Spinal cord (tissue), 10 donors: Measurements from ENCODE around the gene TMEM51. TPM values are rescaled to one million over a fixed set of nuclear protein-coding genes. Genes with fewer than 3 reads are reported as not detected.
A peak's percentile ranks its signal among the peaks of the same experiment; 100 is the strongest.

ENCODE experiments used
- DNase-seq, 6 donors: peaks; one replicate each; pipeline versions ENCODE4 v3.0.0 to v3.0.0-alpha.2; 2013 to 2015; ENCODE audit warnings: low spot score in 6 of 6, low read depth in 4 of 6
- H3K27ac ChIP-seq: one replicate; pipeline ENCODE4 v1.5.1; 2013; ENCODE audit warnings: low read depth, low read length, control low read depth
- H3K27me3 ChIP-seq: one replicate; pipeline ENCODE4 v1.6.1; 2013; ENCODE audit warnings: low read length; ENCODE audit not compliant: control insufficient read depth, insufficient read depth
- H3K36me3 ChIP-seq: one replicate; pipeline ENCODE4 v1.6.1; 2013; ENCODE audit warnings: low read length; ENCODE audit not compliant: control insufficient read depth, insufficient read depth
- H3K4me1 ChIP-seq: one replicate; pipeline ENCODE4 v1.6.1; 2013; ENCODE audit warnings: low read length; ENCODE audit not compliant: control insufficient read depth, insufficient read depth
- H3K4me3 ChIP-seq: one replicate; pipeline ENCODE4 v1.5.1; 2013; ENCODE audit warnings: low read depth, low read length, control low read depth
- H3K9me3 ChIP-seq: one replicate; pipeline ENCODE4 v1.6.1; 2013; ENCODE audit warnings: low read length; ENCODE audit not compliant: control insufficient read depth, insufficient read depth
- WGBS: methylation state at CpG from one replicate; pipeline ENCODE4 v1.1.5; 2013; ENCODE audit warnings: missing lambda C conversion rate; ENCODE audit not compliant: insufficient coverage; 5-methylcytosine and 5-hydroxymethylcytosine counted together
- long read RNA-seq, 4 donors: transcript quantifications; one replicate each; lab custom pipeline, GENCODE V29; 2026
- polyA plus RNA-seq, 2 donors: library from polyadenylated mRNA; unstranded; fragments of 120-200 nt; gene quantifications; one replicate each; pipeline ENCODE4 v1.2.1, GENCODE V29; 2013; ENCODE audit not compliant: insufficient read length in 2 of 2
- total RNA-seq, 2 donors: library from RNA; depleted of rRNA in 1 of 2; stranded (reverse); fragments of 120-200 nt in 1 of 2; fragments of >200 nt in 1 of 2; gene quantifications; one replicate each; pipeline versions ENCODE4 v1.2.3 to v1.2.4, GENCODE V29; 2013 to 2014
- donor health status: healthy.

Gene TMEM51
- 10 to 100 TPM in 1 of 2 donors, 1 to 10 TPM in 1; 3.9 to 14.4 TPM for total RNA-seq
- 10 to 100 TPM; 11.3 to 12.8 TPM for polyA plus RNA-seq
- long read RNA-seq, donor 1, transcript TMEM51-203 (3 exons, 1,842 nt): major isoform, 5 of 6 reads
- long read RNA-seq, donor 1, partial matches to known transcripts: 0 of 6 reads
- long read RNA-seq, donor 1, other reads (novel, unspliced or antisense): 0 of 6 reads
- long read RNA-seq, donor 2, partial matches to known transcripts: 0 of 3 reads
- long read RNA-seq, donor 2, other reads (novel, unspliced or antisense): 0 of 3 reads
- long read RNA-seq, donor 3, partial matches to known transcripts: 0 of 4 reads
- long read RNA-seq, donor 3, other reads (novel, unspliced or antisense): 0 of 4 reads
- long read RNA-seq, donor 4, partial matches to known transcripts: 5 of 11 reads
- long read RNA-seq, donor 4, other reads (novel, unspliced or antisense): 0 of 11 reads

GRCh38 chr1:15153184-15153841 is at the start of gene TMEM51:
TMEM51 (plus strand) TSS chr1:15153747; CDS start chr1:15215088, 61,341 bp downstream.
- no peaks in the 10 kb centered on the region for H3K9me3 ChIP-seq
- H3K36me3 ChIP-seq: no peaks in the 10 kb centered on the region
- peak within 1 kb of the TSS; percentile 51 for H3K4me3 ChIP-seq
- DNase-seq: peak in 4 of 6 donors; percentile 43 to 87 (median 68)
- WGBS: 1% methylated on average over 42 of the region's 56 CpGs
- H3K4me1 ChIP-seq: peaks cover 36% of the 10 kb centered on the region
- peak within 1 kb of the TSS; percentile 84 for H3K27ac ChIP-seq
- H3K27me3 ChIP-seq: peaks cover 11% of the 10 kb centered on the region

GRCh38 chr1:15103906-15104305 is 49.6 kb upstream of the TMEM51 start:
- H3K4me1 ChIP-seq: peaks cover 19% of the 10 kb centered on the region
- H3K27me3 ChIP-seq: peaks cover 2% of the 10 kb centered on the region
- H3K4me3 ChIP-seq: no peak overlapping the region
- WGBS: 88% methylated on average over 9 of the region's 10 CpGs
- no peak for DNase-seq
- H3K9me3 ChIP-seq: no peaks in the 10 kb centered on the region
- H3K27ac ChIP-seq: no peak overlapping the region
- peaks cover 35% of the 10 kb centered on the region for H3K36me3 ChIP-seq

GRCh38 chr1:15104768-15105167 is 48.8 kb upstream of the TMEM51 start:
- peaks cover 33% of the 10 kb centered on the region for H3K36me3 ChIP-seq
- H3K27me3 ChIP-seq: peaks cover 2% of the 10 kb centered on the region
- H3K27ac ChIP-seq: no peak overlapping the region
- peaks cover 12% of the 10 kb centered on the region for H3K4me1 ChIP-seq
- no peaks in the 10 kb centered on the region for H3K9me3 ChIP-seq
- no peak for DNase-seq
- no peak overlapping the region for H3K4me3 ChIP-seq

- H3K36me3 ChIP-seq: peaks cover 28% of the 10 kb centered on the region
- H3K27ac ChIP-seq: no peak overlapping the region
- H3K4me3 ChIP-seq: no peak overlapping the region
- H3K27me3 ChIP-seq: no peaks in the 10 kb centered on the region
- no peak for DNase-seq
- WGBS: 48% methylated on average over 4 of the region's 7 CpGs
- no peaks in the 10 kb centered on the region for H3K4me1 ChIP-seq
- H3K9me3 ChIP-seq: no peaks in the 10 kb centered on the region
These were observed 46.9 kb upstream of the TMEM51 start for GRCh38 chr1:15106608-15107007.

GRCh38 chr1:15107058-15107687 is 46.4 kb upstream of the TMEM51 start:
- peaks cover 4% of the 10 kb centered on the region for H3K4me1 ChIP-seq
- WGBS: 83% methylated on average over 1 of the region's 1 CpG
- H3K9me3 ChIP-seq: no peaks in the 10 kb centered on the region
- no peak for DNase-seq
- H3K36me3 ChIP-seq: peaks cover 26% of the 10 kb centered on the region
- no peak overlapping the region for H3K4me3 ChIP-seq
- H3K27me3 ChIP-seq: no peaks in the 10 kb centered on the region
- H3K27ac ChIP-seq: no peak overlapping the region

GRCh38 chr1:15107911-15108310 is 45.6 kb upstream of the TMEM51 start:
- Histone ChIP-seq H3K36me3 (peaks cover 27% of the 10 kb centered on the region), H3K27me3 (no peaks in the 10 kb centered on the region), H3K9me3 (no peaks in the 10 kb centered on the region), H3K27ac (no peak overlapping the region), H3K4me1 (peaks cover 10% of the 10 kb centered on the region), H3K4me3 (no peak overlapping the region)
- DNase-seq: no peak
- 27% methylated on average over 2 of the region's 4 CpGs for WGBS

- peaks cover 10% of the 10 kb centered on the region for H3K4me1 ChIP-seq
- H3K27ac ChIP-seq: no peak overlapping the region
- no peak overlapping the region for H3K4me3 ChIP-seq
- no peak for DNase-seq
- no peaks in the 10 kb centered on the region for H3K9me3 ChIP-seq
- 81% methylated on average over 9 of the region's 9 CpGs for WGBS
- H3K27me3 ChIP-seq: no peaks in the 10 kb centered on the region
- H3K36me3 ChIP-seq: peaks cover 27% of the 10 kb centered on the region
These were observed 43.2 kb upstream of the TMEM51 start for GRCh38 chr1:15110128-15110866.

GRCh38 chr1:15110867-15111230 is 42.7 kb upstream of the TMEM51 start:
- no peak for DNase-seq
- Histone ChIP-seq H3K4me1 (peaks cover 10% of the 10 kb centered on the region), H3K4me3 (no peak overlapping the region), H3K27ac (no peak overlapping the region), H3K27me3 (no peaks in the 10 kb centered on the region), H3K36me3 (peaks cover 27% of the 10 kb centered on the region), H3K9me3 (no peaks in the 10 kb centered on the region)
- 90% methylated on average over 2 of the region's 2 CpGs for WGBS

- Histone ChIP-seq H3K27ac (no peak overlapping the region), H3K27me3 (no peaks in the 10 kb centered on the region), H3K36me3 (peaks cover 36% of the 10 kb centered on the region), H3K4me3 (no peak overlapping the region), H3K9me3 (no peaks in the 10 kb centered on the region), H3K4me1 (peaks cover 17% of the 10 kb centered on the region)
- DNase-seq: peak in 1 of 6 donors; percentile 93
- WGBS: no CpG with 5 or more reads among the region's 5 CpGs
These were observed 40.4 kb upstream of the TMEM51 start for GRCh38 chr1:15113146-15113545.
